NCI-H2171 (cell line): ENCODE measurements around the gene CACNA1D.

Experiments
- DNase-seq: peaks from one replicate; lab custom pipeline; 2025; lab: John Stamatoyannopoulos, UW

CACNA1D gene

GRCh38 chr3:53806182-53807116 is 312.0 kb downstream of the CACNA1D start:
- DNase-seq = no peak

DNA sequence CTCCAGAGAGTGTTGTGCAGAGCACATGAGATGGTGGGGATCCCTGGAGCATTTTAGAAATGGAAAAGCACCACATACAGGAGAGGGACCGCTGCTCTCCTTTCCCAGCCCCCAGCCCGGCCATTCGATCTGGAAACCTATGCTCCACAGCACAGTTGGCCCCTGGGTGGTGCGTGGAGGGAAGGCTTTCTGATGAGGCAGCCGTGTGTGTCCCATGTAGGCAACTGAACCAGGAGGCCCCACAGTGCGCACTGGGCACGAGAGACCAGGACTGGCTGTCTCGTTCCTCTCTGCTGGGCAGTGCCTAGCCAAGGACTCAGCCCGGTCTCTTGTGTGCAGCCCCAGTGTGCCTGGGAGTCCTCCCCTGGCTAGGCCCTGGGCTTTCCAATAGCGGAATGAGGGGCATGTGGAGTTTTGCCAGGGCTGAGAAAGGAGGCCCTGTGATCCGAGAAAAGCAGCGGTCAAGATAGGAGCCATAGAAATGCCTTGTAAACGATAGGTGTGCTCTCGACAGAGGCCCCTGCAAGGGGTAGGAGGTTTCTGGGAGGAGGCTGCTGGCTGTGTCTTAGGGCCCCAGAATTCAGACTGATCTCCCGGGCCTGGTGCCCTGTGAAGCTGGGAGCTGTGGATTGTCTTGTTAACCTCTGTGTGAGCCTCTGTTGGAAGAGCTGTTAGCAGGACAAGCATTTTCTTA is 312.9 kb downstream of the CACNA1D start:
- DNase-seq = no peak

DNA sequence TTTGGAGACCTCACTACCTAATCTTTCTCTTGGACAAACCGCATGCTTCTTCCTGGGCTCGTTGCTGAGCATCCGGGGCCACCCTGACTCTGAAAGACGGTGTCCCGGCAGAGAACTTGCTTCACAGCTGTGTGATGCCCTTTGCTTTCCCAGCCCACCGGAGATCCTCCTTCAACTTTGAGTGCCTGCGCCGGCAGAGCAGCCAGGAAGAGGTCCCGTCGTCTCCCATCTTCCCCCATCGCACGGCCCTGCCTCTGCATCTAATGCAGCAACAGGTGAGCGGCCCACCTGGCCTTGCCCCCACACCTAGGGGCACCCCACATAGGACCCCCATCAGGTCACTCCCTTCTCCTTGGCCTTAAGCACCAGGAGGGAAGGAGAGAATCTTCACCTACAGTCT is 314.1 kb downstream of the CACNA1D start:
- no peak for DNase-seq

DNA sequence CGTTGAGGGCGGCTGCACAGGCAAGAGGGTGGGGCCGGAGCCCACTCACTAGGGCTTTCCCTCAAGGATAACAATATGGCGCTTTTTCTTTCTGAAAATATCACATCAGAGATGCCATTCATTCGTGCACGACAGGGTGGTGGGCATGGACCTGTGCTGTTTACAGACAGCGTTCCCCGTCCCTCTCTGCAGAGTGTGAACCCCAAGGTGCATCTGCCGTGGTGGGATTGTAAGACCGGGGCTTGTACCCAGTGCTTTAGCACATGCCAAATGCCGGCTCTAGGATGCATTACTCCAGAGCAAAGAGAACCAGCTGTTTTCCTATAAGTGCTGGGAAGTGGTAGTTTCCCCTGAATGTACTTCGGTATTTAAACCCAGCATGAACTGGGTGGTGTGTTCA is 314.9 kb downstream of the CACNA1D start:
- no peak for DNase-seq

DNA sequence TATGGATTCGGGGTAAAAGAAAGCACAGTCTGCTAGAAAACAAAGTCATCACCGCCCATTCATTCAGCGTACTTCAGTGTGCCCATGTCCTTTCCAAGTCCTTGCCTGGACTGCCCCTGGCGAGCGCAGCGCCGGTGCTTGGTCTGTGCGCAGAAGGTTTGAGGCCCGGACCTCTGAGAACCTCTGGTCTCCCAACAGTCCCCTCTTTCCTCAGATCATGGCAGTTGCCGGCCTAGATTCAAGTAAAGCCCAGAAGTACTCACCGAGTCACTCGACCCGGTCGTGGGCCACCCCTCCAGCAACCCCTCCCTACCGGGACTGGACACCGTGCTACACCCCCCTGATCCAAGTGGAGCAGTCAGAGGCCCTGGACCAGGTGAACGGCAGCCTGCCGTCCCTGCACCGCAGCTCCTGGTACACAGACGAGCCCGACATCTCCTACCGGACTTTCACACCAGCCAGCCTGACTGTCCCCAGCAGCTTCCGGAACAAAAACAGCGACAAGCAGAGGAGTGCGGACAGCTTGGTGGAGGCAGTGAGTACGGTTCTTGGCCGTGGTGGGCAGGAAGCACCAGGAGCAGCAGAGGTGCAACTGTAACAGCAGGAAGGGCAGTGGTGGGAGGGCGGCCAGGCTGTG is 315.5 kb downstream of the CACNA1D start:
- no peak for DNase-seq

DNA sequence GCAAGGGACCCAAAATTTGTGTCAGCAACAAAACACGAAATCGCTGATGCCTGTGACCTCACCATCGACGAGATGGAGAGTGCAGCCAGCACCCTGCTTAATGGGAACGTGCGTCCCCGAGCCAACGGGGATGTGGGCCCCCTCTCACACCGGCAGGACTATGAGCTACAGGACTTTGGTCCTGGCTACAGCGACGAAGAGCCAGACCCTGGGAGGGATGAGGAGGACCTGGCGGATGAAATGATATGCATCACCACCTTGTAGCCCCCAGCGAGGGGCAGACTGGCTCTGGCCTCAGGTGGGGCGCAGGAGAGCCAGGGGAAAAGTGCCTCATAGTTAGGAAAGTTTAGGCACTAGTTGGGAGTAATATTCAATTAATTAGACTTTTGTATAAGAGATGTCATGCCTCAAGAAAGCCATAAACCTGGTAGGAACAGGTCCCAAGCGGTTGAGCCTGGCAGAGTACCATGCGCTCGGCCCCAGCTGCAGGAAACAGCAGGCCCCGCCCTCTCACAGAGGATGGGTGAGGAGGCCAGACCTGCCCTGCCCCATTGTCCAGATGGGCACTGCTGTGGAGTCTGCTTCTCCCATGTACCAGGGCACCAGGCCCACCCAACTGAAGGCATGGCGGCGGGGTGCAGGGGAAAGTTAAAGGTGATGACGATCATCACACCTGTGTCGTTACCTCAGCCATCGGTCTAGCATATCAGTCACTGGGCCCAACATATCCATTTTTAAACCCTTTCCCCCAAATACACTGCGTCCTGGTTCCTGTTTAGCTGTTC is 316.9 kb downstream of the CACNA1D start:
- no peak for DNase-seq

GRCh38 chr3:53812434-53812833 is 318.0 kb downstream of the CACNA1D start:
- no peak for DNase-seq

DNA sequence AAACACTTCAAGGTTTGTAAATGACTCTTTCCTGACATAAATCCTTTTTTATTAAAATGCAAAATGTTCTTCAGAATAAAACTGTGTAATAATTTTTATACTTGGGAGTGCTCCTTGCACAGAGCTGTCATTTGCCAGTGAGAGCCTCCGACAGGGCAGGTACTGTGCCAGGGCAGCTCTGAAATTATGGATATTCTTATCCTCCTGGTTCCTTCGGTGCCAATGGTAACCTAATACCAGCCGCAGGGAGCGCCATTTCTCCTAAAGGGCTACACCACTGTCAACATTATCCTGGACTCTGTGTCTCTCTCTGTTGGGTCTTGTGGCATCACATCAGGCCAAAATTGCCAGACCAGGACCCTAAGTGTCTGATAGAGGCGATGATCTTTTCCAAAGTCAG is 318.8 kb downstream of the CACNA1D start:
- DNase-seq = no peak

DNA sequence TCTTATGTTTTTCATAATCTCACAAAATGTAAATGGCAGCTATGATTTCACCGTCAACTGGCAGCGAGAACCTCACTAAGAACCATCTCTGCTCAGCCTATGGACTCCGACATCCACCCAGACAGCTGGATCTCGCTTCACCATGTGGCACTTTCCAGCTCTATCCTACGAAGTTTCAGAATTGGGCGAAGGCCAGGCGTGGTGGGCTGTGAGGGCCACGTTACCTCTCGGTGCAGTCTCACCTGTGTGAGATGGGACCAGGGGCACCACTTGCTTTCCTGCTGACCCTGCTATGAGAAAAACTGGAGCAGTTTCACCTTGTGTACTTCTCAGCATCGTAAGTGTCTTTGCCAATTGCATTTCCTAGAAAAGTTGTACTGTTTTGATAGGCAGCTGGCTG is 319.5 kb downstream of the CACNA1D start:
- DNase-seq = no peak

- DNase-seq = no peak
Measured at GRCh38 chr3:53815067-53815466, 320.7 kb downstream of the CACNA1D start.

DNA sequence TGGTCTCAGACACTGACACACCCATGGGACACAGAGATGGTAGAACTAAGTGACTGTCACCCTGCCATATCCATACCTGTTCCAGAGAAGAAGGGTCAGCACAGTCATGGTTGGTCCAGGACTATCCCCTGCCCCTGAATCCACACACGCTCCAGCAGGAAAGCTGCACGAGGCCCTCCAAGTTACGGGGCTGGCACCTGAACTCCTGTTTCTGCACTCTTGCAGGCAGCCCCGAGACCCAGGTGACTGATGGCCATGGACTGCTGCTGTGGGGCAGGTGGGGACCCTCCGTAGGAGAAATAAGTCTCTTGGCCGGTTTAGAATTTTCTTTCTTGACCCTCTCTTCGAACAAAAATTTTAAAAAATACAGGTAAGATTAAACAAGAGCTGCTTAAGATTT is 321.2 kb downstream of the CACNA1D start:
- no peak for DNase-seq

GRCh38 chr3:53816425-53816824 is 322.0 kb downstream of the CACNA1D start:
- DNase-seq = no peak

DNA sequence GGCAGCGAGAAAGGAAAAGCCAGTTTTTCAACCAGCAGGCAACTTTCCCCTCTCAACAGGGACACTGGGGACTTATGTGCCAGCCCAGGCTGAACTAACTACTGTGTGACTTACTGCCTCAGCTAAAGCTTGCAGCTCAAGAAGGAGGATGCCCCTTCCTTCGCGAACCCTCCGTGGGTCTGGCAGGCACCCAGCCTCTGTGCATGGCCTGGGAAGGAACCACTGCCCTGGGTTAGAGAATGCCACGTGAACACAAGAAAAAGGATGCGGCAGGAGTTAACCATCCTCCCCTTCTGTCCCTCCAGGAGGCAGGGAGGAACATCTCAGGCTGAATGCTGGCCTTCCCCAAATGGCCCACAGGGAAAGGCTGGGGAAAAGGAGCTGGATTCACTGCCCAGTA is 322.8 kb downstream of the CACNA1D start:
- no peak for DNase-seq

DNA sequence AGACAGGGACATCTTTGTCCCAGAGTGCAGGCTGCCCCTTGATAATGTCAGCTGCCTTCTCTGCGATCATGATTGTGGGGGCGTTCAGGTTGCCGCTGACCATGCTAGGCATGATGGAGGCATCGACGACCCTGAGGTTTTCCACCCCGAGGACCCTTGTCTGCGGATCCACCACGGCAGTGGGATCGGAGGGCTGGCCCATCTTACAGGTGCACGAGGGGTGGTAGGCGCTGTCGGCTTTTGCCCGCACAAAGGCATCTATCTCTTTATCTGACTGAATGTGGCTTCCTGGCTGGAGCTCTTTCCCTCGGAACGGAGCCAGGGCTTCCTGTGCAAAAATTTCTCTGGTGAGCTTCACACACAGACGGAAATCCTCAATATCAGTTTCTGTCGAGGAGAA is 323.4 kb downstream of the CACNA1D start:
- DNase-seq = no peak

- no peak for DNase-seq
Measured at GRCh38 chr3:53818221-53819162, 324.1 kb downstream of the CACNA1D start.

GRCh38 chr3:53819163-53819868 is 324.9 kb downstream of the CACNA1D start:
- DNase-seq = no peak

DNA sequence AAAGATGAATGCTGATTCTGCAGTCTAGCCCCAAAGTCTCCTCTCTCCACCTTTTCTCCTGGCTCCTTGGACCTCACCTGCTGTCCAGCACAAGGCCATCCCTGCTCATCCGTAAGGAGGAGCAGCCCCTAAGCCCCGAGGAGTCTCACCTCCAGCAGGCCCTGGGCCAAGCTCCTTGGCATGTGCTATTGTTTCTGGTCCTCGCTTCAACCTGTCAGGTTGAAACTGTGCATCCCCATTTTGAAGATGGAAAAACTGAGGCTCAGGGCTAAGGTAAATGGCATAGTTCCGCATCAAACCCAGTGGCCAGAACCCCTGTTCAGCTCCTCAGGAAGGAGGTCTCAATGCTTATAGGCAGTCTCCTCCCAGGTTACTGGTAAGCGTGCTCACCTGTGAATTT is 325.7 kb downstream of the CACNA1D start:
- no peak for DNase-seq

GRCh38 chr3:53820756-53821580 is 326.6 kb downstream of the CACNA1D start:
- DNase-seq = no peak

GRCh38 chr3:53821631-53822121 is 327.3 kb downstream of the CACNA1D start:
- no peak for DNase-seq
